OCI-LY3 (cell line): Measurements from ENCODE around the gene PABPC1L.

Source experiments
- CTCF ChIP-seq: fragments of 200-600, 300-600 bp; sonication (generic); IDR thresholded peaks from 2 replicates; pipeline ENCODE4 v1.5.1; 2014; ENCODE audit warnings: antibody characterized with exemption, low read length, low read depth
- EZH2phosphoT487 ChIP-seq: fragments of 200-600 bp; shearing (Covaris generic); IDR thresholded peaks from 2 replicates; pipeline ENCODE4 v1.6.1; 2018; ENCODE audit warnings: antibody characterized with exemption, mixed run types, low read depth

GRCh38 chr20:44861531-44862006 lies 48.3 kb upstream of the PABPC1L start:
- no peak for TF ChIP-seq CTCF
- no peak for TF ChIP-seq EZH2phosphoT487
